ENCODE data around the gene INO80B.
"Not testable (repeated sequence)": the region's sequence is repeated elsewhere in the genome, so short reads cannot be mapped to it uniquely, and the experiment has no call there.

Gene INO80B

DNA sequence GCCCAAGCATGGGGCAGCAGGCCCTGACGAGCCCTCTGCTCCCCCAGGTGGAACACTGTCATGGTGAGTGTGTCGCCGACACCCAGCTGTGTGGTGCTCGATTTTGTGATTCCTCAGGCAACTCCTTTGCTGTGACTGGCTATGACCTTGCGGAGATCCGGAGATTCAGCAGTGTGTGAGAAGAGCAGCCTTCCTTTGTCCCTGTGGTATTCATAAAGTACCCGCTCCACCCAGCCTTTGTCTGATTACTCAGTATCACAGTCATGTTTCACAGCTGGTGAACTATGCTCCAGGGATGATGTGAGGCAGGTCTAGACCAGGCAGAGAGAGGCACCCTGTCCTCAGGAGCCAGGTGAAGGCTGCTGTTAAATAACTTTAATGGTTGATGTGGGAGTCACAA lies 29.4 kb upstream of the INO80B start:
- no peak for DNase-seq (ENCODE audit: low read depth in 1 of 2, low spot score in 1 of 2)

DNA sequence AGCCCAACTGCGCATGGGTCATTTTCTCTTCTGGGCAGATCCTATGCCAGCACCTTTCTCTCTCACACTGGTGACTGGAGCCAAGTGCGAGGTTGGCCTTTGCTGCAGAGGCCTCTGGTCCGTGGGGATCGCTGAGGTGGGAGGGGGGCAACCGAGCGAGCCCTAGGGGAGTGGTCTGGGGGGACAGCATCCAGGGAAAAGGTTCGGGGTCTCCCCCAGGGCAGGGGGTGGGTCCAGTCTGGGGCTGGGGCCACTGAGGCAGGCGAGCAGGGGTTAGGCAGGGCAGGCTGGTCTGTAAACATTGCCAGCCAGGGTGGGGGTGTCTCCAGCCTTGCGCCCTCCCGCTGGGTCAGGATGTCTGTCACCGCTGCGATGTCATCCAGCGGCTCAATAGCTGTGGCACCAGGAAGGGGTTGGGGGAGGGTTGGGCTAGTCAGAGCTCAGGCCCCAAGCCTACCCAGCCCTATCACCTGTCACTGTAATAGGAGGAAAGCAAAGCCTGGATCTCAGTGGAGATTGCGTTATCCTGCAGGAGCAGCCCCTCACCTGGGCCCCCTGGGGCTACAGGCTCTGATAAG lies 28.6 kb upstream of the INO80B start:
- DNase-seq (ENCODE audit: low read depth in 1 of 2, low spot score in 1 of 2), result no peak

DNA sequence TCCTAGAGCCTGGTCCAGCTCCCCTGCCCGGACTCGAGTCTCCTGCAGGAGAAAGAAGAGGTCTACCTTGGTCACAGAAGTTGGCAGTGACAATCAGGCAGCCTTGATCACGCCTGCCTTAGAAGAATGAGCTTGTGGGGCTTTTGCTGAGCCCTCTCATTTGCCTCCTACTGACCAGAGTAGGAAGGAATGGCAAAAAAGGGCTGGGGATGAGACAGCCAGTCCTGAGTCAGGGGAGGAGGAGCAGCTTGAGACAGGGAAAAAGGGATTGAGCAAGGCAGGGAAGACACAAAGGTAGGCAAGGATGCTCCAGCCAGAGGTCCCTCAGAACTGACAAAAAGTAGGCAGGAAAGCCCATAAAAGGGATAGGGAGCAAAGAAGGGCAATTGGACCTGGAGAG lies 27.3 kb upstream of the INO80B start:
- no peak for DNase-seq (ENCODE audit: low read depth in 1 of 2, low spot score in 1 of 2)

DNA sequence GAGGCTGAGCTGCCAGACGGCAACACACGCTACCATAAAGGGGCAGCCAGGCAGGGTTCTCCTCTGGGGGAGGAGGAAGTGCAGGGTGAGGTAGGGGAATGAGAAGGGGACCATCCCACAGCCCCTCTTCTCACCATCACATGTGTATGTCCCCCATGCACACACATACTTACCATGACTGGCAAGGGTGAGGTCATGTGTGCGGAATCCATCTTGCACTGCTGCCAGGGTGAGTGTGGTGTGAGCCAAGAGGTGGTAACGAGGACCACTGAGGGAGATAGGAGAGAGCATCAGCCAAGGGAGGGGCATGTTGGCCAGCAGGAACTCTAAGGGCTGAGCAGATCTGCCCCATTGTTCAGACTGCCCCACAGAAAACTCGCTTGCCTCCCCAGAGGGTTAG lies 26.2 kb upstream of the INO80B start:
- DNase-seq (ENCODE audit: low read depth in 1 of 2, low spot score in 1 of 2), result no peak

DNA sequence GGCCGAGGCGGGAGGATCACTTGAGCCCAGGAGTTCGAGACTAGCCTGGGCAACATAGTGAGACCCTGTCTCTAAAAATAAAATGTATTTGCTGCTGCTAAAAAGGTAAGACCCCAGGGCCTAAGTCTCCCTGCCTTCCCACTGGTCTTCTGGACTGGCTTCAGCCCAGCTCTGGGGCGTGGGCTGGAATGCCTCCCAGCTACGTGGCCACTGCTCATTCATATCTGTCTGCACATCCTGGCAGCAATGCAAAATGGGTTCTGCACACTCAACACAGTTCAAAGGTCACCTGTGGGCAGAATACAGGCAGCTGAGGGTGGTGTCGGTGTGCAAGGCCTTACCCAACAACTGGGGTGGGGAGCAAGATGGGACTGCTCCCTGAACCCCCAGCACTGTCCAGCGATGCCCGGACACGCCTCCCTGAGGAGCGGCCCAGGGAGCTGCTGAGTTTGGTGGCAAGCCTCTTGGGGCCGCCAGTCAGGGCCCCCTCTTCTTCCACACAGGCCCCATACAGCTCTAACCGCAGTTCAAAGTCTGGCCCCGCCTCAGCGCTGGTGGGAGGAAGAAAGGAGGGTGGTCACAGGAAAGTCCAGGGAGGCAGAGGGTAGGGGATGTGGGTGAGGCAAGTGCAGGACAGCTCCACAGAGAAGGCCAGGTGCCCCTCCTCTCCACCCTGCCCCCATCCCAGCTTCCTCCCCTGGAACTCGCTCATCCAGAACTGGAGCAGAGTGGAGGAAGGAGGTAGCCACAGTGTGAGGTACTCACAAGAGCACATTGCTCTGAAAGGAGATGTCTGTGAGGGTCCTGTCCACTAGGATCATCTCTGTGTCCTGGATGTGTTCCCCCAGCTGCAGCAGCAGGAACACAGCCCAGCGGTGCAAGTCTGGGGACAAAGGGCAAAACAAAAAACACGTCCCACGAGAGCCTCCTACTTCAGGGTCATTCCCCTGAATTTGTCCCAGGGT lies 25.1 kb upstream of the INO80B start:
- no peak for DNase-seq (ENCODE audit: low read depth in 1 of 2, low spot score in 1 of 2)

DNA sequence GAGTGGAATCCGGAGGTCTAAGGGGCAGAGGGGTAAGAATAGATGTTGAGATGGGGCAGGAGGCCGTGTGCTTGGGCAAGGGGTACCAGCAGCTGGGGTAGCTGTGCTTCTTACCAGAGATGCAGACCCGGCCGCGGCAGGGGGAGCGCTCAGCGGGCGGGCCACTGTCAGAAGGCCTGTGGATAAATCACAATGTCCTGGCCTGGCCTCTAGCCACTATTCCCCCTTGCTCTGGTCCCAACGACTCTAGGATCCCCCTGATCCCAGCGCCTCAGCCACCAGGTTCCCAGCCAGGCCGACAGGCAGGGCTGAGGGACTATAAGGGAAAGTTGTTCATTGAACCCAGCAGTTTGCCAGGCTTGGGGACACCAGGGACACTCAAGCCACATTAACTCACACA lies 24.4 kb upstream of the INO80B start:
- no peak for DNase-seq (ENCODE audit: low read depth in 1 of 2, low spot score in 1 of 2)

DNA sequence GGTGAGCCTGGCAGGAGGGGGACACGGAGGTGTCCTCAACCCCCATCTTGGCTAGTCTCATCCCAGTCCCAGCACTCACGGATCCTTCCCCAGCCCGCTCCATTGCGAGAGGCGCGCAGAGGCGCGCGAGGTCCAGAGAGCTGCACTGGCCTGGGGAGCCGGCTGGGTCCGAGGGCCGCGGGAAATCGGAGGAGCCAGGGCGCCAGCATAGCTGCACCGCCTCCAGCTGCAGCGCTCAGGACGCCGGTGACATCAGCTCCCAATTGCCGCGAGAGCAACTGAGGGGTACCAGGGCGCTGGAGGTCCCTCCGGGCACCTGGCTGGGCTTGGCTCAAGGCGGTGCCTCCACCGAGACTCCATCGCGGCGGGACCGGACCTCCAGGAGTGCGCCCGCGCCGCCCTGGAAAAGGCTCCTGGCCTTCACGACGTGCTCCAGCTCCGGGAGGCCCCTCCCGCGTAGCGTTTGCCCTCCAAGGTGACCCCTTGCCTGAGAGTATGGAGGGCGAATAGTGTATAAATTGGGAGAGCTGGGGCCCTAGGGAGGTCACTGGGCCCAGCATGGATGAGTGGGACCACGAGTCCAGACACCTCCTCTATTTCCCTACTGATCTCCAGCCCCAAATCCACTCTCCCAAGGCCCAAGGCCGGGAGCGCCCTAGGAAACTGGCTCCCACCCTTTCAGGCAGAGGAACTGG lies 18.6 kb upstream of the INO80B start:
- no peak for DNase-seq (ENCODE audit: low read depth in 1 of 2, low spot score in 1 of 2)

DNA sequence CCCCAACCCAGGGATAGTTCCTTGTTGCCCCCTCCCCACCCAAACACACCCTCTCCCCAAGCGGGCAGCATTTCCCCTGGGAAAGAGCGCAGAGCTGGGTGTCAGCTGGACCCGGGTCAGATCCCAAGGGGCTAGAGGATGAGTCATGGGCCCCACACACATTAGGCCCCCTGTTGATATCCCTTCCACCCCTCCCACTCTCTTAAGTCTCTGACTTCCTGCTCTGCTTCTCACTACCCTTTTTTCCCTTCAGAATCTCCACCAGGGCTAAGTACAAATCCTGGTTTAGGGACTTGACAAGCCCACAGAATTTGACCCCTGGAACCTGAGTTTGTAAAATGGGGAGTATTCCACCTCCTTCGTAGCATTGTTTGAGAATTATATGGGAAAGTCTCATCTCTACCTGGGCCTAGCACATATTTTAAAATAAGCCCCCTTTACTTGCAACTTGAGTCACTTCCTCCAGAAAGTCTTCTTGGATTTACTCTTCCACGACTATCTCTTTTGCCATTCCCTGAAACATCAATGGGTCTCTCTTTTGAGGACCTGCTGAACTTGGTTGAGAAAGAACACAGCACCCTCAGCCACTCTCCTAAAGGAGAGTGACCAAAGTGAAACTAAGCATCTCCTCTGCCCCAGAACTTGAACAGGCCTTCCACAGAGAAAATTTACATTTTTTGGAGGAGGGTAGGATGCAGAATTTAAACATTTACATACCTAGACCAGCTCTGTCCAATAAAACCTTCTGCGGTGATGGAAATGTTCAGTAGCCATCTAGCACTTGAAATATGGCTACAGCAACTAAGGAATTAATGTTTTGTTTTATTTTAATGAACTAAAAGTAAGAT lies 17.8 kb upstream of the INO80B start:
- DNase-seq (ENCODE audit: low read depth in 1 of 2, low spot score in 1 of 2), result no peak

DNA sequence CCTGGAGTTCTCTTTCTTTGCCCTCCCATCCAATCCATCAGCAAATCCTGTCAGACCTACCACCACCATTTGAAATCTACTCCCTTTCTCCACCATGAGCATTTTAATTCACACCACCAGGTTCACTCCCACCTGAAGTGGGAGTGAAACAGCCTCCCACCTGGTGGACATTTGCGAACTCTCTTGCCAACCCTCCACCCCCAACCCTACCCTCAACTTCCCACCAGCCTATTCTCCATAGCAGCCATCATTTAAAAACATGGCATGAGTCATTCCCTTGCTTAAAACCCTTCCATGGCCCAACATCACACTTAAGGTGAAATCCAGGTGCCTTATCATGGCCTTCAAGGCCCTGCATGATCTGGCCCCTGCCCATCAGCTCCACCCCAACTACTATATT lies 16.6 kb upstream of the INO80B start:
- no peak for DNase-seq (ENCODE audit: low read depth in 1 of 2, low spot score in 1 of 2)

DNA sequence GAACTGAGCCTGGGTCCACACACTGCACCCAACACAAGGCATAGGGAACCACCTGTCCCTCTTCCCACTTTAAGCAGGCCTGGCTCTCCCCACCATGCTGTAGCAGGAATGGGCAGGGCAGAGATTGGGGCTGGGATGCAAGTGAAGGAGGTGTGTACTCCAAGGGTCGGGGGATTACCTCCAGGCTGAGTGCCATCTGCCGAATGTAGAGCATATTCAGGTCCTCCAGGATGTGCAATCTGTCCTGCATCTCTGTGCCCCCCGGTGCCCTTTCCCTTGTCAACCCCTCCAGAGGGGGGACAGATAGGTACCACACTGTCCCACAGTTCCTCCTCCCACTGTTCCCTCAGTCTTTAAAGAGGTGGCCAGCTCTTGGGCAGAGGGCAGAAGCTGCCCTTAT lies 15.5 kb upstream of the INO80B start:
- DNase-seq (ENCODE audit: low read depth in 1 of 2, low spot score in 1 of 2), result no peak

DNA sequence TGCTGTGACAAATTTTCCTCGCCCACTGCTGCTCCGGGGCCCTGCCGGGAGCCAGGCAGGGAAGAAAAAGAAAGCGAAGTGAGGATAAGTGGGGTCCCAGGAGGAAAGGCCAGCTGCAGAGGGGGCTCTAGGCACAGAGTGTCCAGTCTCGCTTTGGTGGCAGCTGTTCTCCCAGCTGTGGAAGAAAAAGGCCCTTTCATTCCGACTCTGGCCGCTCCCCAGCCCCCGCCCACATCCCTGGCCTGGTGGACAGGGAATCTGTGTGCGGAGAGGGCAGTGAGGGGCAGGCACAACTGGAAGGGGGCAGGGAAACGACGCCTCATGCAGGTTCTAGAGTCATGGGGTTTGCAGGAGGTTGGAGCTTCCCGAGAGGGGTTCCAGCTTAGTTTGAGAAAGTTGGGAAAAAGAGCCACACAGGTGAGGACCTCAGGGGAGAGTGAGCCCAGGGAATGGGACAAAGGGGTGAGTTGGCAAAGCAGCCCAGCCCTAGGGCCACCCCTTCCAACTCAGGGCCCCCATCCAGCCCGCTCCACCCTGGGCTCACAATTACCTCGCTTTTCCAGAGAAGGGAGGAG lies 15.0 kb upstream of the INO80B start:
- DNase-seq (ENCODE audit: low read depth in 1 of 2, low spot score in 1 of 2), result no peak

DNA sequence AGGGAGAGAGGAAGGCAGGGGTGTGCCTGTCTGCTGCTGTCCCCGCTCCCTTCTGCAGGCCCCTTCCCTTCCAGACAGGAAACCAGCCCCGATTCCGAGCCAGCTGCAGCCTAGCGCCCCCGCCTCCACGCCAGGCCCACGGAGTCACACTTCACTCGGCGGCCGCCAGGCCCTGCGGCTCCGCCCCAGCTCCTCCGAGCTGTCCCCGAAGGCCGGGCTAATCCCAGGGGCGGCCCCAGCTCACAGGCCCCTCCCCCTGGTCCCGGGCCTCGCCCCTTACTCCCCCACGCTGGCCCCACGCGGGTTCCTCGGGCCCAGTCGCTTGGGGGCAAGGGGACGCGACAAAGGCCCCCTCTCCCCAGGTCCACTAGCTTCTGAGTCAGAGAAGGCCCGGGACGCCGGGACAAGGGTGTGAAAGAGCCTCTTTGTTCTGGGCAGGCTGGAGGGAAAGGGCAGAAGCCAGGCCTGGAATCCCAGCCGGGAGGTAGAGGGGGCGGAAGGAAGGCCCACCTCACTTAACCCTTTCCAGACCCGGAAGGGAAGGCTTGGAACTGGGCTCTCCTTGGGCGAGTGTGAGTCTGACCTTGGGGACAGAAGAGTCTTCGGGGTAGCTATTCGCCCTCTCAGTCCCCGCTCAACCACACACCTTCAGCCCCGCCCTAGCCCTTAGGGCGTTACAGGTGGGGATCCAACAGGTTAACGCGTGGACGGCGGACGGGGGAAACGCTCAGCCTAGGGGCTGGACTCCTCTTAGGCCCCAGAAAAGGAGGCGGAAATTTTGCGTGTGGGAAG lies 14.3 kb upstream of the INO80B start:
- no peak for DNase-seq (ENCODE audit: low read depth in 1 of 2, low spot score in 1 of 2)

DNA sequence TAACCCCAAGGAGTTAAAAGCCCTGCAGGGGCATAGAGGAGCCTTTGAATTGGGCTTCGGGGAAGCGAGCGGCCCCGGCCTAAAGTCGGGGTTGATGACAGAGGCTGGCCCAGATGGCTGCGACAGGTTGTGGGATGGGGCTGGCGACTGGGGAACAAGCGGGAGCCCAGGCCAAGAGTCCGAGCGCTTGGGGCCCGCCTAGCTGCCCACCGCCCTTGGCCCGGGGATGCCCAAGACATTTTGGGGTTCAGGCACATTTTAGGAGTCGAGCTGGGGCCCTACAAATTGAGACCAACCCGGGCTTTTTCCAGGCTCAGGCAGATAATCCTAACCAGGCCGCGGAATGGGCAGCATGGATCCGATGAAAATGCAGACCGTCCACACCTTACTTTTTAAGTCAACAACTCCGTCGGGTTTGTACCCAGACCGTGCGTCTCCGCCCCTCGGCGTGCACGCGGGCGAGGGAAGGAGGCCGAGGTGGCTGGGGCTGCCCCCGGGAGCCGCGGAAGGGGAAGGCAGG lies 13.7 kb upstream of the INO80B start:
- no peak for DNase-seq (ENCODE audit: low read depth in 1 of 2, low spot score in 1 of 2)

DNA sequence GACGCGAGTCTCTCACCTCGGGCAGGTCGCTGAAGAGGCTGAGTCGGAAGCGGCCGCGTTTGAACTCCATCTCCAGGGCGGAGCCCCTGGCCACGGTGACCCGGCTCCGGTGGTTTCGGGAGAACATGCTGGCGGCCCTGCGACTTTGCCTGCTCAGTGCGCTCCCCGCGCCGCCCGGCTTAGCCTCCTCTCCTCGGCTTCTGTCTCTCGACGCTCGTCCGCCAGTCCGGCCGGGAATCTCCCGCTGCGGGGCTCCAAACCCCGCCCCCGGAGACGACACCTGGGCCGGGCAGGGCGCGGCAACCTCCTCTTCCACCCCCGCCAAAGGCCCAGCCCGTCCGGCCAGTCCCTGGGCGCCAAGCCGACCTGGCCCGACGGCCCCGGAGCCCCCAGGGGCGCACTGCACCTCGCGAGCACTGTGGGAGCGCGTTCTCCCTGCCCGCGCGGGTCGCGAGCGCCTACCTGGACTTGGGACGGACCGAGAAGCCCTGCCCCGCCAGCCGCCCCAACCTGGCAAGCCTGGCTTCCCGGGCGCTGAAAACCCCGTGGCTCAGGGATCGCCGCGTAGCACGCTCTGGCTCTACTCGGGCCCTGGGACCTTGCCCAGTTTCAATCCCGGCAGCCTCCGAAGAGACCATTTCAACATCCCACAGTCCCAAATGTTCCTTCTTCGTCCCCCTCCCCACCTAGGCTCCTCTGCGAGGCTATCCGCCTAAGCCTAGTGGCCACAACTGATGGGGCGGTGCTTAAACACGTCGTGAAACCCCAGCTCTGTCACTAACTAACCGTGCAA lies 13.0 kb upstream of the INO80B start, which contains the start of gene RTKN:
TSS of gene RTKN (minus strand) at position 248 of the 793 bp plus-strand sequence. CDS start at position 127, 121 bp downstream.
- DNase-seq (ENCODE audit: low read depth in 1 of 2, low spot score in 1 of 2), result no peak

DNA sequence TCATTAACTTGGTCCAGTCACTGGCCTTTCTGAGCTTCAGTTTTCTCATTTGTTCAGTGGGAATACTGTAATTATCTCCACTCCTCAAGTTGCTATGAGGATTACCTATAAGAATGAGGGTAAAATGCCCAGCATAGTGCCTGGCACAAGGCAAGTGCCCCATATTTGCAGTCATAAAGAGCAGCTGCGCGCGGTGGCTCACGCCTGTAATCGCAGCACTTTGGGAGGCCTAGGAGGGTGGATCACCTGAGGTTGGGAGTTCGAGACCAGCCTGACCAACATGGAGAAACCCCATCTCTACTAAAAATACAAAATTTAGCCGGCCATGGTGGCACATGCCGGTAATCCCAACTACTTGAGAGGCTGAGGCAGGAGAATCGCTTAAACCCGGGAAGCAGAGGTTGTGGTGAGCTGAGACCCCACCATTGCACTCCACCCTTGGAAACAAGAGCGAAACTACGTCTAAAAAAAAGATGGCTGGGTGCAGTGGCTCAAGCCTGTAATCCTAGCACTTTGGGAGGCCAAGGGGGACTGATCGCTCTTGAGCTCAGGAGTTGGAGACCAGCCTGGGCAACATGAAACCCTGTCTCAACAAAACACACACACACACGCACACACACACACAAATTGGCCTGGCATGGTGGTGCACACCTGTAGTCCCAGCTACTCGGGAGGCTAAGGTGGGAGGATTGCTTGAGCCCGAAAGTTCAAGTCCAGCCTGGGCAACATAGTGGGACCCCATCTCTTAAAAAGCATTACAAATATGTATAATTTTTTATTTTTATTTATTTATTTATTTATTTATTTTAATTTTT lies 12.2 kb upstream of the INO80B start:
- DNase-seq (ENCODE audit: low read depth in 1 of 2, low spot score in 1 of 2), result not testable (repeated sequence)

DNA sequence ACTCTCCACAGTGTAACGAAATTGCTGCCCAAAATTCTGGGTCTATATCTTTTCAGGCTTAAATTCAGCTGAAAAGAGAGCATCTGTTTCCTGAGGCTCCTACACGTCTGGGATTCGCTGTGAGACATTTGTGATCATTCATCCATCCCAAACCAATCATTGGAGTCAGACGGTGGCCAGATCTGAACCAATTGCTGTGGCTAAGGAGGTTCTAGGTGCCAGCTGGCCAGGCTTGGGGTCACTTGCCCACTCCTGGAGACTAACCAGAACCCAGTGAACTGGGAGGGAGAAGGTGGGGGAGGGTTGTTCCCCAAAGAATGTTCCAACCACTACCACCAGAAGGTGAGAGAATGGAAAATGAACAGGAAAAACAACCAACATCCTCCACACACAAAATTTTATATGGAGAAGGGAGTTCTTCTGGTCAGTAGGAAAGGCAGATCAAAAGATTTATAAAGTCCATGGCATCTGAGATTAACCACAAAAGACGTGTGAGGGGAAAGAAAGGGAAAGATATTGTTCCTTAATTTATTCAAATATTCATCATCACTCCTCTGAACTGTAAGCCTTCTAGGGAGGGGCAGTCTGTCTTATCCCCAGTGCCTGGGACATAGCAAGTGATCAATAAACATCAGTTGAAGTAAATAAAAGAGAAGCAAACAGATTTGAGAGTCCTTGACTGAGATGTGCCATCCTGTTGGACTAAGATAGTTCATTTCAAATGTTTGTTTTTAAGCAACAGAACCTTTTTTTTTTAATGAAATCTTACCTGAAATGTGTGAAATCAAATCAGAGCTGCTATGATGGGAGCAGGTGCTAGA lies 10.2 kb upstream of the INO80B start:
- DNase-seq (ENCODE audit: low read depth in 1 of 2, low spot score in 1 of 2), result no peak
